HCT116 (cell line): ENCODE results near the gene KCNAB2.

Experiments used
- EGR1 ChIP-seq: IDR thresholded peaks from 2 replicates; pipeline ENCODE4 v1.6.1; 2012; ENCODE audit warnings: low read depth
- ELF1 ChIP-seq: IDR thresholded peaks from 2 replicates; pipeline ENCODE4 v1.6.1; 2012; ENCODE audit warnings: low read depth, borderline replicate concordance
- EZH2 ChIP-seq: fragments of 200-600 bp; sonication (generic); IDR thresholded peaks from 2 replicates; pipeline ENCODE4 v1.6.1; 2017; ENCODE audit warnings: antibody characterized with exemption, mixed run types
- EZH2phosphoT487 ChIP-seq: fragments of 200-600 bp; IDR thresholded peaks from 2 replicates; pipeline ENCODE4 v1.6.1; 2018; ENCODE audit warnings: antibody characterized with exemption, borderline replicate concordance
- JUND ChIP-seq: IDR thresholded peaks from 2 replicates; pipeline ENCODE4 v1.6.1; 2012
- POLR2A ChIP-seq: IDR thresholded peaks from 2 replicates; pipeline ENCODE4 v1.7.0; 2011; ENCODE audit warnings: borderline replicate concordance; ENCODE audit not compliant: insufficient read depth, insufficient read length; ENCODE audit errors: extremely low read depth
- POLR2AphosphoS5 ChIP-seq: IDR thresholded peaks from 2 replicates; pipeline ENCODE4 v1.6.1; 2011; ENCODE audit warnings: mild to moderate bottlenecking, low read depth, low read length, moderate library complexity
- RAD21 ChIP-seq: IDR thresholded peaks from 2 replicates; pipeline ENCODE4 v1.6.1; 2012; ENCODE audit warnings: low read depth, mild to moderate bottlenecking
- SP1 ChIP-seq: IDR thresholded peaks from 2 replicates; pipeline ENCODE4 v1.6.1; 2012; ENCODE audit warnings: low read depth
- TF ChIP-seq, protein P1 (sequence below), 3 experiments: fragments of 200-600 bp in 1 of 3; sonication (generic) in 1 of 3; IDR thresholded peaks in 2 of 3; conservative IDR thresholded peaks in 1 of 3; 2 replicates each; pipeline ENCODE4 v1.5.1; 2012 to 2017; ENCODE audit warnings: low read depth in 2 of 3, low read length in 2 of 3, antibody characterized with exemption in 1 of 3, borderline replicate concordance in 1 of 3, control low read depth in 1 of 3, mild to moderate bottlenecking in 1 of 3, mixed read lengths in 1 of 3, mixed run types in 1 of 3, moderate library complexity in 1 of 3; ENCODE audit not compliant: insufficient read depth in 1 of 3
- TF ChIP-seq, protein P2 (sequence below): IDR thresholded peaks from 2 replicates; pipeline ENCODE4 v1.6.1; 2012
- TF ChIP-seq, protein P3 (sequence below): IDR thresholded peaks from 2 replicates; pipeline ENCODE4 v1.6.1; 2012
- TF ChIP-seq, protein P4 (sequence below): IDR thresholded peaks from 2 replicates; pipeline ENCODE4 v1.6.1; 2012; ENCODE audit warnings: low read depth

DNA sequence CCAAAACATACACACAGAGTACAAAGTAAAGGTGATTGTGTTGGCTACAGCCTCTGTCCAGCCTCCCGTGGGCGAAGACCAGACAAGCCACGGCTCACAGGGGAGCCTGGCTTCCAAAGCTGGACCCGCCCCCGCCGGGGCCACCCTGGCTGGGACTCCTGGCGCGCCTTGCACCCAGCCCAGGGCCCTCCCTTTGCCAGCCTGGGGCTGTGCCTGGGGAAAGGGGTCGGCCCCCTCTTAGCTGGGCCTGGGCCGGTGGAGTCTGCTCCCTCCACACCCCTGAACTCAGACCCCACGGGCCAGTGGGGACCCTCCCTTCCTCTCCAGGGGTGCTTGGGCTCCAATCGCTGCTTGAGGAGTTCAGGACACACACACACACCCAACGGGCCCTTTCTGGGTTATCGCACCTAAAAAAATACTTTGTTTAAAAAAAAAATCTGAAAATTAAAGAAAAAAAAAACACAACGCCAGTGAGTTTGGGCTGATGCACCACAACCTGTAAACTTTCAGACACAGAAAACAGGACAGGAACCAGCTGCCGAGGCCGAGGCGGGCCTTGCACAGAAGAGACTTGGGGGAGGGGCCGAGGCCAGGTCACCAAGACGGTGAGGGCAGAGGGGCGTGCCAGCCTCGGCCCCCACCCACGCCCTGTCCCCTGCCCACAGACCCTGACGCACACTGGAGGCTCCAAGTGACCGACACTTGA lies 56.3 kb downstream of the KCNAB2 start:
- TF ChIP-seq, protein P1, sequence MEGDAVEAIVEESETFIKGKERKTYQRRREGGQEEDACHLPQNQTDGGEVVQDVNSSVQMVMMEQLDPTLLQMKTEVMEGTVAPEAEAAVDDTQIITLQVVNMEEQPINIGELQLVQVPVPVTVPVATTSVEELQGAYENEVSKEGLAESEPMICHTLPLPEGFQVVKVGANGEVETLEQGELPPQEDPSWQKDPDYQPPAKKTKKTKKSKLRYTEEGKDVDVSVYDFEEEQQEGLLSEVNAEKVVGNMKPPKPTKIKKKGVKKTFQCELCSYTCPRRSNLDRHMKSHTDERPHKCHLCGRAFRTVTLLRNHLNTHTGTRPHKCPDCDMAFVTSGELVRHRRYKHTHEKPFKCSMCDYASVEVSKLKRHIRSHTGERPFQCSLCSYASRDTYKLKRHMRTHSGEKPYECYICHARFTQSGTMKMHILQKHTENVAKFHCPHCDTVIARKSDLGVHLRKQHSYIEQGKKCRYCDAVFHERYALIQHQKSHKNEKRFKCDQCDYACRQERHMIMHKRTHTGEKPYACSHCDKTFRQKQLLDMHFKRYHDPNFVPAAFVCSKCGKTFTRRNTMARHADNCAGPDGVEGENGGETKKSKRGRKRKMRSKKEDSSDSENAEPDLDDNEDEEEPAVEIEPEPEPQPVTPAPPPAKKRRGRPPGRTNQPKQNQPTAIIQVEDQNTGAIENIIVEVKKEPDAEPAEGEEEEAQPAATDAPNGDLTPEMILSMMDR (IDR thresholded peaks at IDR 0.05 in 2 of 3, conservative IDR thresholded peaks at IDR 0.05 in 1 of 3; ENCODE audit: borderline replicate concordance in 1 of 3, insufficient read depth in 1 of 3, low read depth in 2 of 3, low read length in 2 of 3) = no peak
- no peak for TF ChIP-seq EZH2phosphoT487
- TF ChIP-seq EGR1 = no peak
- TF ChIP-seq POLR2AphosphoS5 = no peak
- no peak for TF ChIP-seq POLR2A
- no peak for TF ChIP-seq EZH2
- TF ChIP-seq, protein P2, sequence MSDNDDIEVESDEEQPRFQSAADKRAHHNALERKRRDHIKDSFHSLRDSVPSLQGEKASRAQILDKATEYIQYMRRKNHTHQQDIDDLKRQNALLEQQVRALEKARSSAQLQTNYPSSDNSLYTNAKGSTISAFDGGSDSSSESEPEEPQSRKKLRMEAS = no peak
- no peak for TF ChIP-seq JUND
- TF ChIP-seq RAD21 = no peak
- no peak for TF ChIP-seq SP1
- no peak for TF ChIP-seq ELF1
- TF ChIP-seq, protein P3, sequence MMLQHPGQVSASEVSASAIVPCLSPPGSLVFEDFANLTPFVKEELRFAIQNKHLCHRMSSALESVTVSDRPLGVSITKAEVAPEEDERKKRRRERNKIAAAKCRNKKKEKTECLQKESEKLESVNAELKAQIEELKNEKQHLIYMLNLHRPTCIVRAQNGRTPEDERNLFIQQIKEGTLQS = no peak
- TF ChIP-seq, protein P4, sequence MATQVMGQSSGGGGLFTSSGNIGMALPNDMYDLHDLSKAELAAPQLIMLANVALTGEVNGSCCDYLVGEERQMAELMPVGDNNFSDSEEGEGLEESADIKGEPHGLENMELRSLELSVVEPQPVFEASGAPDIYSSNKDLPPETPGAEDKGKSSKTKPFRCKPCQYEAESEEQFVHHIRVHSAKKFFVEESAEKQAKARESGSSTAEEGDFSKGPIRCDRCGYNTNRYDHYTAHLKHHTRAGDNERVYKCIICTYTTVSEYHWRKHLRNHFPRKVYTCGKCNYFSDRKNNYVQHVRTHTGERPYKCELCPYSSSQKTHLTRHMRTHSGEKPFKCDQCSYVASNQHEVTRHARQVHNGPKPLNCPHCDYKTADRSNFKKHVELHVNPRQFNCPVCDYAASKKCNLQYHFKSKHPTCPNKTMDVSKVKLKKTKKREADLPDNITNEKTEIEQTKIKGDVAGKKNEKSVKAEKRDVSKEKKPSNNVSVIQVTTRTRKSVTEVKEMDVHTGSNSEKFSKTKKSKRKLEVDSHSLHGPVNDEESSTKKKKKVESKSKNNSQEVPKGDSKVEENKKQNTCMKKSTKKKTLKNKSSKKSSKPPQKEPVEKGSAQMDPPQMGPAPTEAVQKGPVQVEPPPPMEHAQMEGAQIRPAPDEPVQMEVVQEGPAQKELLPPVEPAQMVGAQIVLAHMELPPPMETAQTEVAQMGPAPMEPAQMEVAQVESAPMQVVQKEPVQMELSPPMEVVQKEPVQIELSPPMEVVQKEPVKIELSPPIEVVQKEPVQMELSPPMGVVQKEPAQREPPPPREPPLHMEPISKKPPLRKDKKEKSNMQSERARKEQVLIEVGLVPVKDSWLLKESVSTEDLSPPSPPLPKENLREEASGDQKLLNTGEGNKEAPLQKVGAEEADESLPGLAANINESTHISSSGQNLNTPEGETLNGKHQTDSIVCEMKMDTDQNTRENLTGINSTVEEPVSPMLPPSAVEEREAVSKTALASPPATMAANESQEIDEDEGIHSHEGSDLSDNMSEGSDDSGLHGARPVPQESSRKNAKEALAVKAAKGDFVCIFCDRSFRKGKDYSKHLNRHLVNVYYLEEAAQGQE = no peak
